Loucy (cell line): ENCODE data around the gene LSP1.

Source experiments
- EZH2phosphoT487 ChIP-seq: fragments of 200-600 bp; IDR thresholded peaks from 2 replicates; pipeline ENCODE4 v1.6.1; 2018; ENCODE audit warnings: antibody characterized with exemption, mild to moderate bottlenecking, moderate library complexity, borderline replicate concordance
- TF ChIP-seq, protein P1 (sequence below): fragments of 200-600 bp; sonication (generic); conservative IDR thresholded peaks from 2 replicates; pipeline ENCODE4 v1.5.1; 2014; ENCODE audit warnings: mild to moderate bottlenecking, antibody characterized with exemption, low read length

DNA sequence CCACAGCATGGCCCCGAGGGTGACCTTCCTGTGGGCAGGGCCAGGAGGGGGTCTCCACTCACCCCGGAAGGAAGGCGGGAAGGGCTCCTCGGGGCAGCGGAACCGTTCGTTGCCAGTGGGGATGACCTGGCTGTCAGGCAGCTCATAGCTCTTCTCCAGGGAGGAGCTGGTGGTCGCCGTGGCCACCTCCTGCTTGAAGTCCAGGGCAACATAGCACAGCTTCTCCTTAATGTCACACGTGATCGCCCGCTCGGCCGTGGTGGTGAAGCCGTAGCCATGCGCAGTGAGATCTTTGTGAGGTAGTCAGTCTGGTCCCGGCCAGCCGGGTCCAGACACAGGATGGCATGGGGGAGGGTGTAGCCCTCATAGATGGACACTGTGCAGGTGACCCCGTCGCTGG, 49.6 kb upstream of the LSP1 start:
- TF ChIP-seq, protein P1, sequence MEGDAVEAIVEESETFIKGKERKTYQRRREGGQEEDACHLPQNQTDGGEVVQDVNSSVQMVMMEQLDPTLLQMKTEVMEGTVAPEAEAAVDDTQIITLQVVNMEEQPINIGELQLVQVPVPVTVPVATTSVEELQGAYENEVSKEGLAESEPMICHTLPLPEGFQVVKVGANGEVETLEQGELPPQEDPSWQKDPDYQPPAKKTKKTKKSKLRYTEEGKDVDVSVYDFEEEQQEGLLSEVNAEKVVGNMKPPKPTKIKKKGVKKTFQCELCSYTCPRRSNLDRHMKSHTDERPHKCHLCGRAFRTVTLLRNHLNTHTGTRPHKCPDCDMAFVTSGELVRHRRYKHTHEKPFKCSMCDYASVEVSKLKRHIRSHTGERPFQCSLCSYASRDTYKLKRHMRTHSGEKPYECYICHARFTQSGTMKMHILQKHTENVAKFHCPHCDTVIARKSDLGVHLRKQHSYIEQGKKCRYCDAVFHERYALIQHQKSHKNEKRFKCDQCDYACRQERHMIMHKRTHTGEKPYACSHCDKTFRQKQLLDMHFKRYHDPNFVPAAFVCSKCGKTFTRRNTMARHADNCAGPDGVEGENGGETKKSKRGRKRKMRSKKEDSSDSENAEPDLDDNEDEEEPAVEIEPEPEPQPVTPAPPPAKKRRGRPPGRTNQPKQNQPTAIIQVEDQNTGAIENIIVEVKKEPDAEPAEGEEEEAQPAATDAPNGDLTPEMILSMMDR: no peak
- TF ChIP-seq EZH2phosphoT487: no peak
